ENCODE measurements around the gene NEGR1. TPM values are rescaled to one million over a fixed set of nuclear protein-coding genes. Genes with fewer than 3 reads are reported as not detected.

Gene NEGR1
- total and polyA plus RNA-seq, 10 donors: 0.07 to 1.3 (median 0.54) TPM

DNA sequence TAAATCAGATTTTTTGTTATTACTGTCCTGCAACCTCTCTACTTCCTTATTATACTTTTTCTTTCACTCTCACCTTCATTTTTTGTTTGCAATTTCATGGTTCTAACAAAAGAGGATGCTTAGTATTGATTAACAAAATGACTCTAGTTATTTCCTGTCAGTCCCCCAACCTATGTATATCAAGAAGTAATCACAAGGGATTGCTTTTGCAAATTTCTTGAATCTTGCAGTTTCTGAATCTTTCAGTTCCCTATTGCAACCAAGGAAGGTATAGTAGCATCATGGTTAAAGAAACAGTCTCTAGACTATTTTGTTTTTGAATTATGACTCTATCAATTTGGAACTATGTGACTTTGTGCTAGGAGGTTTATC is 446.9 kb downstream of the NEGR1 start:
- no peak overlapping the region for H3K27ac ChIP-seq
- intact Hi-C loops (cut with DNase I; ENCODE audit: low total_unique reads): no loop called here
- TF ChIP-seq, protein P1, sequence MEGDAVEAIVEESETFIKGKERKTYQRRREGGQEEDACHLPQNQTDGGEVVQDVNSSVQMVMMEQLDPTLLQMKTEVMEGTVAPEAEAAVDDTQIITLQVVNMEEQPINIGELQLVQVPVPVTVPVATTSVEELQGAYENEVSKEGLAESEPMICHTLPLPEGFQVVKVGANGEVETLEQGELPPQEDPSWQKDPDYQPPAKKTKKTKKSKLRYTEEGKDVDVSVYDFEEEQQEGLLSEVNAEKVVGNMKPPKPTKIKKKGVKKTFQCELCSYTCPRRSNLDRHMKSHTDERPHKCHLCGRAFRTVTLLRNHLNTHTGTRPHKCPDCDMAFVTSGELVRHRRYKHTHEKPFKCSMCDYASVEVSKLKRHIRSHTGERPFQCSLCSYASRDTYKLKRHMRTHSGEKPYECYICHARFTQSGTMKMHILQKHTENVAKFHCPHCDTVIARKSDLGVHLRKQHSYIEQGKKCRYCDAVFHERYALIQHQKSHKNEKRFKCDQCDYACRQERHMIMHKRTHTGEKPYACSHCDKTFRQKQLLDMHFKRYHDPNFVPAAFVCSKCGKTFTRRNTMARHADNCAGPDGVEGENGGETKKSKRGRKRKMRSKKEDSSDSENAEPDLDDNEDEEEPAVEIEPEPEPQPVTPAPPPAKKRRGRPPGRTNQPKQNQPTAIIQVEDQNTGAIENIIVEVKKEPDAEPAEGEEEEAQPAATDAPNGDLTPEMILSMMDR (IDR thresholded peaks at IDR 0.05 in 8 of 11, conservative IDR thresholded peaks at IDR 0.05 in 3 of 11): no peak
- TF ChIP-seq POLR2AphosphoS5 (IDR thresholded peaks at IDR 0.05): no peak
- TF ChIP-seq POLR2A (IDR thresholded peaks at IDR 0.05): no peak

DNA sequence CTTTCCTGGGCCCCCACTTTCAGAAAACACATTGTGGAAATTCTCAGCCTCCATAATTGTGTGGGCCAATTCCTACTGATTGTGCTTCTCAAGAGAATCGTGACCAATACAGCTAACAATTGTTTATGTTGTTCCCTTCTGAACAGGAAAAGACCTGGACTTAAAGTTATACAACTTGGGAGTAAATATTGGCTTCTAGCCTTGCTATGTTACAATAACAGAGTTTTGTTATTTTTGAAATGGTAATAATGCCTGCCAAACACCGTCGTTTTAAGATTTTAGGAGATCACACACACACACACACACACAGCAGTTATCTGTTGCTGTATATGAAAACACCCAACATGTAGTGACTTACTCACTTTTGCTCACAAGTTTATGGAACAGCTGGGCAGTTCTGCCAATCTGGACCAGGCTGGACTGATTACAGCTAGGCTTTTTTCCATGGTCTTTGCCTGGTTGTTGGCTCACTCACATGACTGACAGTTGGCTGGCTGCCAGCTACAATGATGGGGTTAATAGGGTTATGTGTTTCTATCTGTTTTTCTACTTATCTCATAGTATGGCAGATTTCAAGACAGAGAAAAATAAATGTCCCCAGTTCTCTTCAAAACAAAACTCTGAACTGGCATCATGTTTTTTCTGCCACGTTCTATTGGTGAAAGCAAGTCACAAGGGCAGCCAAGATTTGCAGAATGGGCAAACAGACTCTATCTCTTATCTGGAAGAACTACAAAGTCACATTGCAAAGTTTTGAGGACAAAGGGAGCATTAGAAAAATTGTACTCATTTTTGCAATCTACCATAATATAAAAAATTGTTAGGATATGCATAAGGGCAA is 447.5 kb downstream of the NEGR1 start:
- Histone ChIP-seq H3K27ac (no peak overlapping the region), H3K9me3 (no peaks in the 10 kb centered on the region), H3K27me3 (replicated peaks in 1 of 7) (no peaks in the 10 kb centered on the region), H3K4me1 (no peaks in the 10 kb centered on the region), H3K36me3 (no peaks in the 10 kb centered on the region), H3K4me3 (no peak overlapping the region)
- DNase-seq: no peak
- intact Hi-C loops (cut with DNase I; ENCODE audit: low total_unique reads): no loop called here
- no peak for TF ChIP-seq POLR2AphosphoS5 (IDR thresholded peaks at IDR 0.05)
- TF ChIP-seq, protein P1 (IDR thresholded peaks at IDR 0.05 in 8 of 11, conservative IDR thresholded peaks at IDR 0.05 in 3 of 11): no peak
- no peak for TF ChIP-seq POLR2A (IDR thresholded peaks at IDR 0.05)
- 62 to 87% (median 79%) methylated on average over 4 of the region's 4 CpGs for WGBS, 5 donors

More for the DNA sequence above, 446.9 kb downstream of the NEGR1 start:
- DNase-seq: no peak
- H3K4me3 ChIP-seq: no peak overlapping the region
- no peaks in the 10 kb centered on the region for H3K9me3 ChIP-seq
- H3K4me1 ChIP-seq: no peaks in the 10 kb centered on the region
- H3K27me3 ChIP-seq (replicated peaks in 1 of 7): no peaks in the 10 kb centered on the region
- no peaks in the 10 kb centered on the region for H3K36me3 ChIP-seq

DNA sequence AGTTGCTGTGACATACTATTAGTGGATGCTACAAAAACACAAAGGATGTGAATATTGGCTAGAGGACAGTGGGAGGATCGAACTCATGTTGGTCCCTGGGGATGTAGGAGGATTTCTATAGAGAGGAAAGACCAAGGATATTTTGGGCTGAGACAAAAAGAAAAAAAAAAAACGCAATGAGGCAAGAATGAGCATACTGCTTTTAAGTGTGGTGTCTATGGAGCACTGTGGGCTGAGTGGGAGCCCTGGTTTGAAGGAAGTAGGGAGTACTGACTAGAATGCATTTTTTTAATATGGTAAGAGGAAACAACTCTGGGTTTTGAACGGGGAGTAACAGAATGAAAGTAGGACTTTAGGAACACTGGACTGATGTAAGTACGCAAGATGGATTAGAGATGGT is 450.7 kb downstream of the NEGR1 start:
- DNase-seq: no peak
- no peaks in the 10 kb centered on the region for H3K27me3 ChIP-seq (replicated peaks in 1 of 7)
- no peak overlapping the region for H3K27ac ChIP-seq
- H3K36me3 ChIP-seq: no peaks in the 10 kb centered on the region
- H3K4me1 ChIP-seq: no peaks in the 10 kb centered on the region
- 66 to 83% (median 71%) methylated on average over 4 of the region's 4 CpGs for WGBS, 5 donors
- TF ChIP-seq POLR2AphosphoS5 (IDR thresholded peaks at IDR 0.05) (no peak), POLR2A (IDR thresholded peaks at IDR 0.05) (no peak)
- TF ChIP-seq, protein P1 (IDR thresholded peaks at IDR 0.05 in 8 of 11, conservative IDR thresholded peaks at IDR 0.05 in 3 of 11): no peak
- no peaks in the 10 kb centered on the region for H3K9me3 ChIP-seq
- no peak overlapping the region for H3K4me3 ChIP-seq
- intact Hi-C loops (cut with DNase I; ENCODE audit: low total_unique reads): no loop called here

DNA sequence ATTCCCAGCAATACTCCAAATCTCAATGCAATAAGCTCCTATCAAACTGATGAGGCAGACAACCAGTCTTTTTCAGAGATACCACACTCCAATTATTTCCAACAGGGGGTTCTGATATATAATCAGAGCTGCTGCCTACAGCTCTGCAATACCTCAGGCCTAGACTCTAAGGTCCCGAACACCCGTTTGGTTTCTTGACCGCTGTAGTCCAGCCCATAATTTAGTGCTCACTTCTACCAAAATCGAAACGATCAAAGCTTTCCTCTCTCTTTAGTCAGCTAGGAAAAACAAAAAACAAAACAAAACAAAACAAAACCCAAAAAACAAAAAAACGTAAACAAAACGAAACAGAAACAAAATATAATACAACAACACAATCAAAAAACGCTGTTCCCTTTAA is 453.0 kb downstream of the NEGR1 start:
- Histone ChIP-seq H3K4me1 (no peaks in the 10 kb centered on the region), H3K27ac (no peak overlapping the region), H3K36me3 (no peaks in the 10 kb centered on the region), H3K4me3 (no peak overlapping the region), H3K9me3 (no peaks in the 10 kb centered on the region), H3K27me3 (replicated peaks in 1 of 7) (no peaks in the 10 kb centered on the region)
- TF ChIP-seq, protein P1 (IDR thresholded peaks at IDR 0.05 in 8 of 11, conservative IDR thresholded peaks at IDR 0.05 in 3 of 11): no peak
- TF ChIP-seq POLR2AphosphoS5 (IDR thresholded peaks at IDR 0.05) (no peak), POLR2A (IDR thresholded peaks at IDR 0.05) (no peak)
- WGBS, 5 donors: 82 to 92% (median 89%) methylated on average over 8 of the region's 8 CpGs
- intact Hi-C loops (cut with DNase I; ENCODE audit: low total_unique reads): no loop called here
- no peak for DNase-seq
